Adipocyte (in vitro differentiated cells): ENCODE data around the gene RALGPS1.

Experiments used
- DNase-seq: peaks from one replicate; pipeline ENCODE4 v3.0.0-alpha.2; 2015; ENCODE audit warnings: low read depth
- H3K27me3 ChIP-seq: replicated peaks from 2 replicates; pipeline ENCODE4 v1.7.0; 2013; ENCODE audit warnings: mild to moderate bottlenecking, low read length, moderate library complexity; ENCODE audit not compliant: control insufficient read depth, insufficient read depth
- H3K36me3 ChIP-seq: 2 replicates; pipeline ENCODE4 v1.7.0; 2013; ENCODE audit warnings: low read length, mild to moderate bottlenecking, moderate library complexity; ENCODE audit not compliant: control insufficient read depth, insufficient read depth, severe bottlenecking
- H3K4me1 ChIP-seq: 2 replicates; pipeline ENCODE4 v1.7.0; 2013; ENCODE audit warnings: mild to moderate bottlenecking, low read length, moderate library complexity; ENCODE audit not compliant: control insufficient read depth, insufficient read depth
- H3K4me3 ChIP-seq: 2 replicates; pipeline ENCODE4 v1.7.0; 2013; ENCODE audit warnings: mild to moderate bottlenecking, low read length, moderate library complexity
- H3K9ac ChIP-seq: 2 replicates; pipeline ENCODE4 v1.7.0; 2013; ENCODE audit warnings: mild to moderate bottlenecking, low read length, moderate library complexity
- H3K9me3 ChIP-seq: 2 replicates; pipeline ENCODE4 v1.7.0; 2013; ENCODE audit warnings: mild to moderate bottlenecking, low read length, moderate library complexity; ENCODE audit not compliant: control insufficient read depth

Gene RALGPS1

DNA sequence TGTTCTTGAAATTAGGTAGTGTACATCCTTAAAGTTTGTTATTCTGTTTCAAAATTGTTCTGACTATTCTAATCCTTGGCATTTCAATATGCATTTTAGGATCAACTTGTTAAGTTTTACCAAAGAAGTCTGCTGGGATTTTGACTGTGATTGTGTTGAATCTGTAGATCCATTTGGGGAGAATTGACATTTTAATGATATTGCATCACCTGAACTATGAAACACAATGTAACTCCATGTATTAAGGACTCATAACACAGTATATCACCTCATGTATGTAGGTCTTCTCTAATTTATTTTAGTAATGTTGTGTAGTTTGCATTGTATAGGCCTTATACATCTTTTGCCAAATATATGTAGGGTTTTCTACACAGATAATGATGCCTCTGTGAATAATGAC is 77.8 kb downstream of the RALGPS1 start:
- H3K27me3 ChIP-seq = no peaks in the 10 kb centered on the region
- no peak for DNase-seq
- H3K4me3 ChIP-seq = no peak overlapping the region
- H3K9me3 ChIP-seq = peaks cover 7% of the 10 kb centered on the region
- peaks cover 14% of the 10 kb centered on the region for H3K4me1 ChIP-seq
- no peak overlapping the region for H3K9ac ChIP-seq
- no peaks in the 10 kb centered on the region for H3K36me3 ChIP-seq

- no peaks in the 10 kb centered on the region for H3K27me3 ChIP-seq
- H3K9me3 ChIP-seq = no peaks in the 10 kb centered on the region
- no peak for DNase-seq
- H3K9ac ChIP-seq = no peak overlapping the region
- H3K4me1 ChIP-seq = no peaks in the 10 kb centered on the region
- H3K36me3 ChIP-seq = no peaks in the 10 kb centered on the region
- H3K4me3 ChIP-seq = no peak overlapping the region
These were observed 84.9 kb downstream of the RALGPS1 start for GRCh38 chr9:126999315-127000068.

GRCh38 chr9:127004946-127005769 is 90.6 kb downstream of the RALGPS1 start:
- Histone ChIP-seq H3K27me3 (no peaks in the 10 kb centered on the region), H3K4me3 (no peak overlapping the region), H3K9me3 (no peaks in the 10 kb centered on the region), H3K9ac (no peak overlapping the region), H3K4me1 (peaks cover 15% of the 10 kb centered on the region), H3K36me3 (no peaks in the 10 kb centered on the region)
- DNase-seq = peak; percentile 79

GRCh38 chr9:127005770-127006314 is 91.3 kb downstream of the RALGPS1 start:
- no peak overlapping the region for H3K9ac ChIP-seq
- H3K4me1 ChIP-seq = peaks cover 15% of the 10 kb centered on the region
- no peaks in the 10 kb centered on the region for H3K27me3 ChIP-seq
- no peak for DNase-seq
- H3K9me3 ChIP-seq = no peaks in the 10 kb centered on the region
- H3K36me3 ChIP-seq = no peaks in the 10 kb centered on the region
- H3K4me3 ChIP-seq = no peak overlapping the region

DNA sequence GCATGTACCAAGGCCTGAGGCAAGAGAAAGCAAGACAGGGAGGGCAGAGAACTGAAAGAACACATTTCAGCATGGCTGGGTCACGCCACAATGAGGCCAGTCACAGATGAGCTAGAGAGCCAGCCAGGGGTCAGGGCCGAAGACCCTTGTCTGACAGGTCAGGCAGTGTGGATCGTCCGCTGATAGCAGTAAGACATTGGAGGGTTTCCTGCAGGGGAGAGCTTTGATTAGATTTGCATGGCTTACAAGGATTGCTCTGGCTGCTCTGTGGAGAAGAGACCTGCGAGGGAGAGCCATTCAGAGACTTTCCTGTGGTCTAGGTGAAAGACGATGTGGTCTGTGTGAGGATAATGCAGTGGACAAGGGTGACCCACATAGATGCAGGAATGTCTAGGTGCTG is 93.1 kb downstream of the RALGPS1 start:
- Histone ChIP-seq H3K4me1 (peaks cover 15% of the 10 kb centered on the region), H3K9ac (no peak overlapping the region), H3K9me3 (no peaks in the 10 kb centered on the region), H3K36me3 (no peaks in the 10 kb centered on the region), H3K4me3 (no peak overlapping the region), H3K27me3 (no peaks in the 10 kb centered on the region)
- DNase-seq = no peak

GRCh38 chr9:127008076-127008475 is 93.5 kb downstream of the RALGPS1 start:
- Histone ChIP-seq H3K4me1 (peaks cover 15% of the 10 kb centered on the region), H3K36me3 (no peaks in the 10 kb centered on the region), H3K9ac (no peak overlapping the region), H3K4me3 (no peak overlapping the region), H3K9me3 (no peaks in the 10 kb centered on the region), H3K27me3 (no peaks in the 10 kb centered on the region)
- no peak for DNase-seq

GRCh38 chr9:127011772-127012171 is 97.2 kb downstream of the RALGPS1 start:
- no peak overlapping the region for H3K9ac ChIP-seq
- no peak for DNase-seq
- no peaks in the 10 kb centered on the region for H3K27me3 ChIP-seq
- H3K36me3 ChIP-seq = no peaks in the 10 kb centered on the region
- no peak overlapping the region for H3K4me3 ChIP-seq
- H3K4me1 ChIP-seq = peaks cover 15% of the 10 kb centered on the region
- no peaks in the 10 kb centered on the region for H3K9me3 ChIP-seq

- Histone ChIP-seq H3K9me3 (no peaks in the 10 kb centered on the region), H3K27me3 (no peaks in the 10 kb centered on the region), H3K9ac (no peak overlapping the region)
These were observed 97.7 kb downstream of the RALGPS1 start for GRCh38 chr9:127012250-127012649.

DNA sequence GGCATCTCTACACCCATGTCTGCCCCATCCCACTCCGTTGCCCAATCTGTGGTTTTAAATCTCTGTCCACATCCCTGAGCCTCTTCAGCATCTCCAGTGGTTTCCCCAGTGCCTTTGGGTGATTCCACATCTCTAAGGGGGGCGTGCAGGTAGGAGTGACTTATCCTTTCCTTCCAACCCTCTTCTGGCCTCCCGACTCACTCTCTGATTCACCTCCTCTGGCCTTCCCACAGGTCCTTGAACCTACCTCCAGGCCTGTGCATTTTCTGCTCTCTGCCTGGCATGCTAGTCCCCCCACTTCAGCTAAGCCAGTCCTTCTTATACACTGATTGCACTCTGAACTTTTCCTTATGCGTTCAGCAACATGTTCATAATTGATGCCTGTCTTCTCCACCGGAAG is 99.0 kb downstream of the RALGPS1 start:
- Histone ChIP-seq H3K27me3 (no peaks in the 10 kb centered on the region), H3K9me3 (no peaks in the 10 kb centered on the region)

More at GRCh38 chr9:127012250-127012649, 97.7 kb downstream of the RALGPS1 start:
- DNase-seq = no peak
- Histone ChIP-seq H3K4me3 (no peak overlapping the region), H3K36me3 (no peaks in the 10 kb centered on the region), H3K4me1 (peaks cover 15% of the 10 kb centered on the region)

GRCh38 chr9:127014216-127014909 is 99.8 kb downstream of the RALGPS1 start:
- Histone ChIP-seq H3K9me3 (no peaks in the 10 kb centered on the region), H3K4me1 (peaks cover 18% of the 10 kb centered on the region), H3K27me3 (no peaks in the 10 kb centered on the region), H3K4me3 (no peak overlapping the region), H3K36me3 (no peaks in the 10 kb centered on the region), H3K9ac (no peak overlapping the region)
- DNase-seq = peak; percentile 38

More for the DNA sequence above, 99.0 kb downstream of the RALGPS1 start:
- DNase-seq = no peak
- H3K36me3 ChIP-seq = no peaks in the 10 kb centered on the region
- no peak overlapping the region for H3K9ac ChIP-seq
- peaks cover 16% of the 10 kb centered on the region for H3K4me1 ChIP-seq
- H3K4me3 ChIP-seq = no peak overlapping the region
